GM12891 (cell line): ENCODE results near the gene SELENOW.
"Not testable (repeated sequence)": the region's sequence is repeated elsewhere in the genome, so short reads cannot be mapped to it uniquely, and the experiment has no call there.

Experiments used
- DNase-seq: peaks from one replicate; pipeline ENCODE4 v3.0.0; 2011; ENCODE audit warnings: low spot score; ENCODE audit not compliant: insufficient read length
- FAIRE-seq: peaks from 2 replicates; lab custom pipeline; 2011; peaks lifted over from hg19 to GRCh38; lab: Jason Lieb, UNC
- PAX5 ChIP-seq: IDR thresholded peaks from 2 replicates; pipeline ENCODE4 v1.6.1; 2011; ENCODE audit warnings: low read length, moderate library complexity, mild to moderate bottlenecking; ENCODE audit not compliant: insufficient read depth, severe bottlenecking
- POLR2A ChIP-seq: IDR thresholded peaks from 2 replicates; pipeline ENCODE4 v1.6.1; 2011; ENCODE audit warnings: low read depth, low read length, control low read depth
- POLR2AphosphoS5 ChIP-seq: IDR thresholded peaks from 2 replicates; pipeline ENCODE4 v1.6.1; 2011; ENCODE audit warnings: low read depth, low read length, control low read depth
- POU2F2 ChIP-seq: IDR thresholded peaks from 2 replicates; pipeline ENCODE4 v1.6.1; 2011; ENCODE audit warnings: low read depth, mild to moderate bottlenecking, control low read depth, low read length, moderate library complexity
- SPI1 ChIP-seq: IDR thresholded peaks from 2 replicates; pipeline ENCODE4 v1.6.1; 2011; ENCODE audit warnings: low read depth, low read length, control low read depth
- TAF1 ChIP-seq: IDR thresholded peaks from 2 replicates; pipeline ENCODE4 v1.6.1; 2011; ENCODE audit warnings: low read depth, low read length, control low read depth

The SELENOW gene

GRCh38 chr19:47756627-47756929 is 21.9 kb upstream of the SELENOW start:
- FAIRE-seq: no peak

GRCh38 chr19:47756953-47757608 is 21.4 kb upstream of the SELENOW start:
- no peak for FAIRE-seq
- no peak for DNase-seq
- TF ChIP-seq POLR2A (no peak), PAX5 (no peak), POLR2AphosphoS5 (no peak), POU2F2 (no peak), TAF1 (no peak), SPI1 (no peak)

More at GRCh38 chr19:47756627-47756929, 21.9 kb upstream of the SELENOW start:
- DNase-seq: no peak
- TF ChIP-seq POLR2A: no peak
- no peak for TF ChIP-seq POLR2AphosphoS5
- TF ChIP-seq POU2F2: no peak
- no peak for TF ChIP-seq TAF1
- TF ChIP-seq SPI1: no peak
- TF ChIP-seq PAX5: no peak

- FAIRE-seq (no peak), DNase-seq (no peak)
- TF ChIP-seq POLR2AphosphoS5 (peak; percentile 23; the same call in 1 of the 2 replicates), TAF1 (no peak)
Observed at GRCh38 chr19:47757617-47758442, 20.7 kb upstream of the SELENOW start.

- DNase-seq: no peak
- TF ChIP-seq POLR2AphosphoS5: no peak
- no peak for TF ChIP-seq SPI1
- TF ChIP-seq POU2F2: no peak
- TF ChIP-seq POLR2A: no peak; the same call in 1 of the 2 replicates
- TF ChIP-seq TAF1: no peak
- TF ChIP-seq PAX5: no peak
- no peak for FAIRE-seq
Observed at GRCh38 chr19:47758443-47758804, 20.1 kb upstream of the SELENOW start.

GRCh38 chr19:47760632-47760999 is 17.9 kb upstream of the SELENOW start:
- FAIRE-seq (no peak), DNase-seq (no peak)
- TF ChIP-seq SPI1: no peak
- TF ChIP-seq POU2F2: no peak
- no peak for TF ChIP-seq TAF1
- TF ChIP-seq POLR2A: 0 out of 2 replicates have a peak, but pooled peaks have one; percentile 3

- FAIRE-seq (no peak), DNase-seq (no peak)
- no peak for TF ChIP-seq TAF1
- peak; percentile 66 for TF ChIP-seq SPI1
Observed at GRCh38 chr19:47761566-47761965, 16.9 kb upstream of the SELENOW start.

GRCh38 chr19:47762151-47762550 is 16.4 kb upstream of the SELENOW start:
- TF ChIP-seq TAF1 (no peak), POLR2AphosphoS5 (no peak), POLR2A (no peak), PAX5 (no peak), POU2F2 (no peak), SPI1 (no peak)
- DNase-seq: no peak
- no peak for FAIRE-seq

GRCh38 chr19:47762615-47763308 is 15.7 kb upstream of the SELENOW start:
- no peak for FAIRE-seq
- TF ChIP-seq SPI1 (no peak), POLR2A (no peak), PAX5 (no peak), POLR2AphosphoS5 (no peak), POU2F2 (no peak), TAF1 (no peak)

GRCh38 chr19:47764705-47765104 is 13.8 kb upstream of the SELENOW start:
- not testable (repeated sequence) for DNase-seq, FAIRE-seq

More at GRCh38 chr19:47762615-47763308, 15.7 kb upstream of the SELENOW start:
- DNase-seq: no peak
